Mesenchymal stem cell (in vitro differentiated cells and primary cell): ENCODE measurements around the gene LSM11. TPM values are rescaled to one million over a fixed set of nuclear protein-coding genes. Genes with fewer than 3 reads are reported as not detected.

Experiments used
- DNase-seq: peaks from one replicate; pipeline ENCODE4 v3.0.0-alpha.2; 2013
- H2AFZ ChIP-seq: one replicate; pipeline ENCODE4 v1.6.1; 2013; ENCODE audit warnings: low read depth, mild to moderate bottlenecking, control low read depth, inconsistent platforms, low read length, moderate library complexity
- H2AK5ac ChIP-seq: 2 replicates; pipeline ENCODE4 v1.6.1; 2013; ENCODE audit warnings: low read length, moderate library complexity, mild to moderate bottlenecking, inconsistent platforms; ENCODE audit not compliant: severe bottlenecking
- H2BK120ac ChIP-seq: one replicate; pipeline ENCODE4 v1.6.1; 2013; ENCODE audit warnings: low read depth, mild to moderate bottlenecking, inconsistent platforms, low read length, moderate library complexity
- H2BK12ac ChIP-seq, 2 experiments: one replicate each; pipeline ENCODE4 v1.6.1; 2013; ENCODE audit warnings: inconsistent platforms in 2 of 2, low read length in 2 of 2, mild to moderate bottlenecking in 2 of 2, moderate library complexity in 2 of 2, control low read depth in 1 of 2
- H2BK15ac ChIP-seq: one replicate; pipeline ENCODE4 v1.6.1; 2013; ENCODE audit warnings: mild to moderate bottlenecking, low read depth, inconsistent platforms; ENCODE audit not compliant: poor library complexity, severe bottlenecking
- H2BK5ac ChIP-seq: 2 replicates; pipeline ENCODE4 v1.6.1; 2013; ENCODE audit warnings: low read depth, mild to moderate bottlenecking, low read length, control low read depth, inconsistent platforms; ENCODE audit not compliant: poor library complexity, severe bottlenecking
- H3K14ac ChIP-seq, 2 experiments: one replicate each; pipeline ENCODE4 v1.6.1; 2013; ENCODE audit warnings: inconsistent platforms in 2 of 2, low read length in 2 of 2, control low read depth in 1 of 2, mild to moderate bottlenecking in 1 of 2, moderate library complexity in 1 of 2
- H3K18ac ChIP-seq, 2 experiments: one replicate each; pipeline ENCODE4 v1.6.1; 2013; ENCODE audit warnings: inconsistent platforms in 2 of 2, low read length in 2 of 2, control low read depth in 1 of 2, low read depth in 1 of 2, mild to moderate bottlenecking in 1 of 2
- H3K23ac ChIP-seq, 2 experiments: one replicate each; pipeline ENCODE4 v1.6.1; 2013; ENCODE audit warnings: inconsistent platforms in 2 of 2, low read length in 2 of 2, mild to moderate bottlenecking in 2 of 2, moderate library complexity in 2 of 2, control low read depth in 1 of 2
- H3K27ac ChIP-seq: 2 replicates; pipeline ENCODE4 v1.5.1; 2013; ENCODE audit warnings: mild to moderate bottlenecking, moderate library complexity, low read length, control low read depth, inconsistent platforms; ENCODE audit not compliant: poor library complexity, severe bottlenecking
- H3K27me3 ChIP-seq, 2 experiments: 2 replicates each; pipeline versions ENCODE4 v1.6.1 to v1.7.0; 2013; ENCODE audit warnings: low read length in 2 of 2, mild to moderate bottlenecking in 2 of 2, moderate library complexity in 2 of 2, control low read depth in 1 of 2, inconsistent platforms in 1 of 2; ENCODE audit not compliant: control insufficient read depth in 1 of 2, insufficient read depth in 1 of 2
- H3K36me3 ChIP-seq, 2 experiments: 2 replicates each; pipeline versions ENCODE4 v1.6.1 to v1.7.0; 2013; ENCODE audit warnings: low read length in 2 of 2, control low read depth in 1 of 2, inconsistent platforms in 1 of 2, low read depth in 1 of 2, mild to moderate bottlenecking in 1 of 2; ENCODE audit not compliant: insufficient read depth in 2 of 2, control insufficient read depth in 1 of 2
- H3K4ac ChIP-seq, 2 experiments: one replicate each; pipeline ENCODE4 v1.6.1; 2013; ENCODE audit warnings: inconsistent platforms in 2 of 2, low read length in 2 of 2, mild to moderate bottlenecking in 2 of 2, moderate library complexity in 2 of 2, control low read depth in 1 of 2, low read depth in 1 of 2
- H3K4me1 ChIP-seq: 2 replicates; pipeline ENCODE4 v1.6.1; 2013; ENCODE audit warnings: low read depth, low read length, control low read depth; ENCODE audit not compliant: control insufficient read depth, insufficient read depth
- H3K4me2 ChIP-seq: 2 replicates; pipeline ENCODE4 v1.6.1; 2013; ENCODE audit warnings: low read length, mild to moderate bottlenecking, inconsistent platforms; ENCODE audit not compliant: poor library complexity, severe bottlenecking
- H3K4me3 ChIP-seq, 2 experiments: 2 replicates each; pipeline versions ENCODE4 v1.5.1 to v1.7.0; 2013; ENCODE audit warnings: low read length in 2 of 2, mild to moderate bottlenecking in 2 of 2, control low read depth in 1 of 2, low read depth in 1 of 2; ENCODE audit not compliant: insufficient read depth in 1 of 2
- H3K79me1 ChIP-seq: replicated peaks from 2 replicates; pipeline ENCODE4 v1.6.1; 2013; ENCODE audit warnings: mild to moderate bottlenecking, control low read depth, low read length, inconsistent platforms; ENCODE audit not compliant: poor library complexity, severe bottlenecking
- H3K9ac ChIP-seq: 2 replicates; pipeline ENCODE4 v1.7.0; 2013; ENCODE audit warnings: mild to moderate bottlenecking, low read length, moderate library complexity
- H3K9me3 ChIP-seq: 2 replicates; pipeline ENCODE4 v1.7.0; 2013; ENCODE audit warnings: mild to moderate bottlenecking, low read length; ENCODE audit not compliant: control insufficient read depth
- H4K8ac ChIP-seq: one replicate; pipeline ENCODE4 v1.6.1; 2013; ENCODE audit warnings: inconsistent platforms, mild to moderate bottlenecking, low read length, moderate library complexity
- H4K91ac ChIP-seq: one replicate; pipeline ENCODE4 v1.6.1; 2013; ENCODE audit warnings: mild to moderate bottlenecking, low read length, inconsistent platforms
- WGBS: methylation state at CpG from one replicate; pipeline ENCODE4 v1.1.7; 2013; ENCODE audit warnings: mixed read lengths; 5-methylcytosine and 5-hydroxymethylcytosine counted together
- small RNA-seq: library from polyadenylated mRNA; stranded (forward); fragments of <200 nt; extraction: miRNeasy Mini kit (QIAGEN cat#:217004); gene quantifications from one replicate; pipeline ENCODE3, GENCODE V24; 2013; ENCODE audit warnings: low read depth

LSM11 gene

DNA sequence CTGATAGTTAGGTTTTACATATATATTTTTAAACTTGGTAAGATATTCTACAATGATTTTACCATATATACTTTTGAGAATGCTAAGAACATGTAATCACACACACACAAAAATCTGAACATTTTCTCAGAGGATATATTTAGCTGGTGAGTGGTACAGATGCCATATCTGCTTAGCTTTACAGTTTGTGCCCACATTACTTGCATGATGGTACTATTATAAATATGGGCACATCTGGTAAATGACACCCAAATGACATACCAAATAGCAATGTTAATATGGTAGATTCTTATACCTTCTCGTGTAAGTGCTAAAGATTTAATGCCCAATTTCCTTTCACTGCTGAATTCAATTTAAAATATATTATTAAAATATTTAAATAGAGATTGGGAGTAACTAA lies 56.6 kb downstream of the LSM11 start:
- no peak overlapping the region for H2AFZ ChIP-seq
- H3K9me3 ChIP-seq = no peaks in the 10 kb centered on the region
- no CpG with 5 or more reads among the region's 1 CpG for WGBS
- H3K4me3 ChIP-seq = no peak overlapping the region
- no peak overlapping the region for H3K23ac ChIP-seq
- peaks cover 5% of the 10 kb centered on the region for H3K79me1 ChIP-seq
- no peak overlapping the region for H4K91ac ChIP-seq
- H3K18ac ChIP-seq = no peak overlapping the region
- H2AK5ac ChIP-seq = no peak overlapping the region
- no peak overlapping the region for H3K4ac ChIP-seq
- no peak for DNase-seq
- H3K14ac ChIP-seq = no peak overlapping the region
- H3K36me3 ChIP-seq = peaks cover 10 to 82% of the 10 kb centered on the region in 2 experiments
- no peak overlapping the region for H2BK15ac ChIP-seq
- H2BK12ac ChIP-seq = no peak overlapping the region
- no peak overlapping the region for H3K9ac ChIP-seq
- no peaks in the 10 kb centered on the region for H3K4me1 ChIP-seq
- no peak overlapping the region for H4K8ac ChIP-seq
- H2BK5ac ChIP-seq = no peak overlapping the region
- no peak overlapping the region for H3K27ac ChIP-seq
- no peaks in the 10 kb centered on the region for H3K27me3 ChIP-seq
- H2BK120ac ChIP-seq = no peak overlapping the region
- H3K4me2 ChIP-seq = no peak overlapping the region

DNA sequence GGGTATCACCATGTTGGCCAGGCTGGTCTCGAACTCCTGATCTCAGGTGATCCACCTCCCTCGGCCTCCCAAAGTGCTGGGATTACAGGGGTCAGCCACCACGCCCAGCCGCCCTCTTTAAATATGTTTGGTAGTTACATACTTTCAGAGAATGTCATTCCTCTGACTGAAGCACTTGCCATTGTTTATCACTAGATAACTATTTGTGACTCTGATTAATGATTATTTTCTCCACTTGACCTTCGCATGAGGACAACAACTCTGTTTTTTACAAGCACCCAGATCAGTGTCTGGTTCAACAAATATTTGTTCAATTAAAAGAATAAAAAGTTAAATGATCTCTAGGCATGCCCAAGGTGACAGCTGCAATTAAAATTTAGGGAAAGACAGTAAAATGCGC lies 59.2 kb downstream of the LSM11 start:
- Histone ChIP-seq H2BK5ac (no peak overlapping the region), H3K36me3 (peaks cover 6 to 77% of the 10 kb centered on the region in 2 experiments), H3K79me1 (peaks cover 5% of the 10 kb centered on the region), H2BK15ac (no peak overlapping the region), H3K14ac (no peak overlapping the region), H3K9me3 (no peaks in the 10 kb centered on the region), H2AFZ (no peak overlapping the region), H3K9ac (no peak overlapping the region), H3K4me3 (no peak overlapping the region), H3K27me3 (no peaks in the 10 kb centered on the region), H4K91ac (no peak overlapping the region), H2BK120ac (no peak overlapping the region), H3K27ac (no peak overlapping the region), H3K4me1 (no peaks in the 10 kb centered on the region), H2BK12ac (no peak overlapping the region), H3K18ac (no peak overlapping the region), H3K4ac (no peak overlapping the region), H4K8ac (no peak overlapping the region), H3K4me2 (no peak overlapping the region), H2AK5ac (no peak overlapping the region), H3K23ac (no peak overlapping the region)
- WGBS = 100% methylated on average over 2 of the region's 6 CpGs
- no peak for DNase-seq

DNA sequence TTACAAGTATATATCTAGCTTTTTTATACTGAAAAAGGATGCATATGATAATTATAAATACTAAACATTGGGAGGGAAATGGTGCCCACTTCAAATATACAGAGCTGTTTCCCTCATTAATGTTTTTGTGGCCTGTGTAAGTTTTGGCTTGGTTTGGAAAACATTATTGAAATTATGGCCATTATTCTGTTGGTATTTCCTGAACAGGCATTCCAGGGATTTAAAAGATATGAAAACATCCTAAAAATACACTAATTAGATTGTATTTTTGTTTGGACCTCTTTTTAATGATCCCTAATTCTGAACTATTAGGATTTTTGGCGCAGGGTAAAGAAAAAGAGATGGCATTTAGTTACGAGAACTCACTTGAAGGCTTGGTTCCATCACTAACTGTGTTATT lies 64.5 kb downstream of the LSM11 start:
- WGBS = no CpG with 5 or more reads among the region's 2 CpGs
- Histone ChIP-seq H3K14ac (no peak overlapping the region), H3K23ac (no peak overlapping the region), H2BK12ac (no peak overlapping the region), H2AK5ac (no peak overlapping the region), H2AFZ (no peak overlapping the region), H3K4ac (no peak overlapping the region), H3K27me3 (no peaks in the 10 kb centered on the region), H3K9ac (no peak overlapping the region), H3K4me3 (no peak overlapping the region), H3K79me1 (peaks cover 10% of the 10 kb centered on the region), H3K4me1 (no peaks in the 10 kb centered on the region), H3K4me2 (no peak overlapping the region), H2BK5ac (no peak overlapping the region), H2BK120ac (no peak overlapping the region), H3K18ac (no peak overlapping the region), H3K27ac (no peak overlapping the region), H4K8ac (no peak overlapping the region), H3K36me3 (peaks cover 13 to 91% of the 10 kb centered on the region in 2 experiments), H3K9me3 (no peaks in the 10 kb centered on the region), H2BK15ac (no peak overlapping the region), H4K91ac (no peak overlapping the region)
- DNase-seq = no peak

Small RNAs within 50 kb of the gene (small RNA-seq; reads per million reads assigned to genes)
- not detected for gene AC026407.1
- gene RNU6-260P = not detected
